Mucosa of stomach (tissue), 1 donor: ENCODE measurements around the gene TMEM271.
"Not testable (repeated sequence)": the region's sequence is repeated elsewhere in the genome, so short reads cannot be mapped to it uniquely, and the experiment has no call there.

ENCODE experiments used
- H3K27me3 ChIP-seq: one replicate; pipeline ENCODE4 v1.7.0; 2013; ENCODE audit warnings: mild to moderate bottlenecking, low read length; ENCODE audit not compliant: control insufficient read depth, insufficient read depth
- H3K36me3 ChIP-seq: one replicate; pipeline ENCODE4 v1.7.0; 2013; ENCODE audit warnings: low read length; ENCODE audit not compliant: control insufficient read depth, insufficient read depth
- H3K4me1 ChIP-seq: one replicate; pipeline ENCODE4 v1.7.0; 2013; ENCODE audit warnings: mild to moderate bottlenecking, low read length; ENCODE audit not compliant: control insufficient read depth, insufficient read depth
- H3K4me3 ChIP-seq: one replicate; pipeline ENCODE4 v1.7.0; 2013; ENCODE audit warnings: low read length
- H3K9ac ChIP-seq: one replicate; pipeline ENCODE4 v1.7.0; 2013; ENCODE audit warnings: mild to moderate bottlenecking, low read length, moderate library complexity
- H3K9me3 ChIP-seq: one replicate; pipeline ENCODE4 v1.7.0; 2013; ENCODE audit warnings: mild to moderate bottlenecking, low read length, moderate library complexity; ENCODE audit not compliant: control insufficient read depth
- donor health status: Pancreatic carcinoma.

The TMEM271 gene

DNA sequence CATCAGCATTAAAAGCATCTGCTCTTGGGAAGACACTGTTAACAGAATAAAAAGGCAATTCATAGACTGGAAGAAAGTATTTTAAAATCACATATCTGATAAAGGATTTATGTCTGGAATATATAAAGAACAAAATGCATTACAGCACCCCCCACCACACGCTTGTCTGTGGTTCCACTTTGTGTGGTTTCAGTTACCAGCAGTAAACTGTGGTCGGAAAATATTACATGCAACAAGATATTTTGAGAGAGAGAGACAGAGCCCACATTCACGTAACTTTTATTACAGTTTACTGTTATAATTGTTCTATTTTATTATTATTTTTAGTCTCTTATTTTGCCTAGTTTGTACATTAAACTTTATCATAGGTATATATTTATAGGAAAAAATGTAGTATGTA is 28.0 kb upstream of the TMEM271 start:
- H3K4me1 ChIP-seq, result no peaks in the 10 kb centered on the region
- H3K9ac ChIP-seq, result no peak overlapping the region
- H3K27me3 ChIP-seq, result peaks cover 6% of the 10 kb centered on the region
- no peaks in the 10 kb centered on the region for H3K9me3 ChIP-seq
- H3K36me3 ChIP-seq, result no peaks in the 10 kb centered on the region
- no peak overlapping the region for H3K4me3 ChIP-seq

GRCh38 chr4:602559-602942 is 26.5 kb upstream of the TMEM271 start:
- Histone ChIP-seq H3K9me3 (no peaks in the 10 kb centered on the region), H3K4me3 (no peak overlapping the region), H3K4me1 (no peaks in the 10 kb centered on the region), H3K27me3 (no peaks in the 10 kb centered on the region), H3K36me3 (no peaks in the 10 kb centered on the region), H3K9ac (no peak overlapping the region)

- H3K27me3 ChIP-seq, result no peaks in the 10 kb centered on the region
- H3K9me3 ChIP-seq, result no peaks in the 10 kb centered on the region
- H3K4me3 ChIP-seq, result no peak overlapping the region
- no peak overlapping the region for H3K9ac ChIP-seq
- H3K36me3 ChIP-seq, result no peaks in the 10 kb centered on the region
- H3K4me1 ChIP-seq, result no peaks in the 10 kb centered on the region
Observed at GRCh38 chr4:601612-602558, 25.8 kb upstream of the TMEM271 start.

GRCh38 chr4:600850-601515 is 24.9 kb upstream of the TMEM271 start:
- H3K9me3 ChIP-seq, result no peaks in the 10 kb centered on the region
- no peak overlapping the region for H3K4me3 ChIP-seq
- H3K36me3 ChIP-seq, result no peaks in the 10 kb centered on the region
- H3K4me1 ChIP-seq, result no peaks in the 10 kb centered on the region
- H3K9ac ChIP-seq, result no peak overlapping the region
- H3K27me3 ChIP-seq, result no peaks in the 10 kb centered on the region

DNA sequence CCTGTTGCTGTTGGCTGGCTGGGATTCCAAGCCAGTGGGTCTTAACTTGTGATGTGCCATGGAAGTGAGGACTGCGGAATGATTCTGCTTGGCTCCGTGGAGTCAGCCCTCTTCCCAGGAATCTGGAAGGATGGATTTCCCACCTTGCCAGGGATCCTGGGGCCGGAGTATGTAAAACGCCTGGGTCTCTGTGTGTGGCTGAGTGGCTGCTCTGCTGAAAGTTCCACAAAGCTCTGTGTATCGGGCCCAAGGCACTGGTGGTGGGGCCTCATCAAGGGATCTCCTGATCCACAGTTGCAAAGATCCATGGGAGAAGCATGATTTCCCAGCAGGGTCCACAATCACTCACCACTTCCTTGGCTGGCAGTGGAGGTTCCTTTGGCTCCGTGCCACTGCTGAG is 24.1 kb upstream of the TMEM271 start:
- H3K4me1 ChIP-seq, result no peaks in the 10 kb centered on the region
- H3K36me3 ChIP-seq, result no peaks in the 10 kb centered on the region
- H3K27me3 ChIP-seq, result no peaks in the 10 kb centered on the region
- no peak overlapping the region for H3K9ac ChIP-seq
- no peak overlapping the region for H3K4me3 ChIP-seq
- H3K9me3 ChIP-seq, result no peaks in the 10 kb centered on the region

DNA sequence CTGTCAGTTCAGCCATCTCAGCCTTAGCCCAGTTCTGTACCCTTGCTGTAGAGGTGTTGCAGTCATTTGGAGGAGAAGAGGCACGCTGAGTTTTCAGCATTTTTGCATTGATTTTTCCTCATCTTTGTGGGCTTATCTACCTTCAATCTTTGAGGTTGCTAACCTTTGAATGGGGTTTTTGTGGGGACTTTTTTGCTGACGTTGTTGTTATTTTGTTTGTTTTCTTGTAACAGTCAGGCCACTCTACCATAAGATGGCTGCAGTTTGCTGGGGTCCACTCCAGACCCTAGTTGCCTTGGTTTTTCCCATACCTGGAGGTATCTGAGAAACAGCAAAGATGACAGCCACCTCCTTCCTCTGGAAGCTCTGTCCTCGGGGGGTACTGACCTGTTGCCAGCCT is 22.8 kb upstream of the TMEM271 start:
- H3K9ac ChIP-seq, result no peak overlapping the region
- H3K4me3 ChIP-seq, result no peak overlapping the region
- no peaks in the 10 kb centered on the region for H3K27me3 ChIP-seq
- no peaks in the 10 kb centered on the region for H3K4me1 ChIP-seq
- H3K36me3 ChIP-seq, result no peaks in the 10 kb centered on the region
- no peaks in the 10 kb centered on the region for H3K9me3 ChIP-seq

DNA sequence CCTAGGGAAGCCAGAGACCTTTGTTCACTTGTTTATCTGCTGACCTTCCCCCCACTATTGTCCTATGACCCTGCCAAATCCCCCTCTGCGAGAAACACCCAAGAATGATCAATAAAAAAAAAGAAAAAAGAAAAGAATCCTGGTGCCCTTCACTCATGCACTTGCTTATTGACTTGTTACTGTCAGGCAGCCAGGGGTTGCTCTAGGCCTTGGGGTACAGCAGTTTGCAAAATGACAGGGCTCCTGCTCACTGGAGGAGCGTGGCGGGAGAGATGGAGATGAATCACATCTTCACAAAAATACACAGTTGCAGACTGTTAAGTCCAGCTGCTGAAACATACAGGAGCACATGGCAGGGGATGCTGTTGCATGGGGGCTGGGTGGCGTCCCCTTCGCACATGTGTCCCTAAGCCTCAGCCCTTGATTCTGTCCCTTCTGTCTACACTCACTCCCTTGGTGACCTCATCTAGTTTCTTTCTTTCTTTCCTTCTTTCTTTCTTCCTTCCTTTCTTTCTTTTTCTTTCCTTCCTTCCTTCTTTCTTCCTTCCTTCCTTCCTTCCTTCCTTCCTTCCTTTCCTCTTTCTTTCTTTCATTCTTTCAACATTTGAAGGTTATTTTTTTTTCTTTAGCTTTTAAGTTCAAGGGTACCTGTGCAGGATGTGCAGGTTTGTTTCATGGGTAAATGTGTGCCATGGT is 16.9 kb upstream of the TMEM271 start:
- Histone ChIP-seq H3K9ac (no peak overlapping the region), H3K9me3 (no peaks in the 10 kb centered on the region), H3K36me3 (no peaks in the 10 kb centered on the region), H3K27me3 (no peaks in the 10 kb centered on the region), H3K4me3 (no peak overlapping the region), H3K4me1 (no peaks in the 10 kb centered on the region)

DNA sequence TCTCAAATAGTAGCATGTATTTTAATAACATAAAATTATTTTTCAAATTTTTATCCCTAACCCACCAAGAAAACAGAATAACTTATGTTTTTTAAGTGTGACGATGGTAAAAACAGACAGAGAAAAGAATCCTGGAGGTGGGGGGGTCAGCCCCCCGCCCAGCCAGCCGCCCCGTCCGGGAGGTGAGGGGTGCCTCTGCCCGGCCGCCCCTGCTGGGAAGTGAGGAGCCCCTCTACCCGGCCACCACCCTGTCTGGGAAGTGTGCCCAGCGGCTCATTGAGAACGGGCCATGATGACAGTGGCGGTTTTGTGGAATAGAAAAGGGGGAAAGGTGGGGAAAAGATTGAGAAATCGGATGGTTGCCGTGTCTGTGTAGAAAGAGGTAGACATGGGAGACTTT is 16.1 kb upstream of the TMEM271 start:
- not testable (repeated sequence) for H3K4me3 ChIP-seq, H3K9me3 ChIP-seq, H3K27me3 ChIP-seq, H3K4me1 ChIP-seq, H3K36me3 ChIP-seq, H3K9ac ChIP-seq

DNA sequence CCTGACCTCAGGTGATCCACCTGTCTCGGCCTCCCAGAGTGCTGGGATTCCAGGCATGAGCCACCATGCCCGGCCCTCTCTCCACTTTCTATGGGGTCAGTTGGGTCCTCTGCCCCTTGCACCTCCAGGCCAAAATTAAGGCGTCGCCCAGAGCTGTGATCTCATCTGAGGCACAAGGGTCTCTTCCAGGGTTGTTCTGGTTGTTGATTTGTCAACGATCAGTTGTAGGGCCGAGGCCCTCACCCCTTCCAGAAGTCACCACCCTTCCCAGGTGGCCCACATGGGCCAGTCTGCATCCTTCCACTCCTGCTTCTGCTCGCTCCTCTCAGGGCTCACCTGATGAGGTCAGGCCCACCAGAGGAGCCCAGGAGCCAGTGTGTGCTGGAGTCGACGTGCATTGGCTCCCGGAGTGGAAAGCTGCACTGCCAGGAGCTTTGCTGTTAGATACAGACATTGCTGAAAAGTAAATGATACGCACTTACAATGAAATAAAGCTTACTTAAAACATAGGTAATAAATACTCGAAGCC is 14.3 kb upstream of the TMEM271 start:
- Histone ChIP-seq H3K36me3 (no peaks in the 10 kb centered on the region), H3K9ac (no peak overlapping the region), H3K4me3 (no peak overlapping the region), H3K4me1 (no peaks in the 10 kb centered on the region), H3K9me3 (no peaks in the 10 kb centered on the region), H3K27me3 (no peaks in the 10 kb centered on the region)

DNA sequence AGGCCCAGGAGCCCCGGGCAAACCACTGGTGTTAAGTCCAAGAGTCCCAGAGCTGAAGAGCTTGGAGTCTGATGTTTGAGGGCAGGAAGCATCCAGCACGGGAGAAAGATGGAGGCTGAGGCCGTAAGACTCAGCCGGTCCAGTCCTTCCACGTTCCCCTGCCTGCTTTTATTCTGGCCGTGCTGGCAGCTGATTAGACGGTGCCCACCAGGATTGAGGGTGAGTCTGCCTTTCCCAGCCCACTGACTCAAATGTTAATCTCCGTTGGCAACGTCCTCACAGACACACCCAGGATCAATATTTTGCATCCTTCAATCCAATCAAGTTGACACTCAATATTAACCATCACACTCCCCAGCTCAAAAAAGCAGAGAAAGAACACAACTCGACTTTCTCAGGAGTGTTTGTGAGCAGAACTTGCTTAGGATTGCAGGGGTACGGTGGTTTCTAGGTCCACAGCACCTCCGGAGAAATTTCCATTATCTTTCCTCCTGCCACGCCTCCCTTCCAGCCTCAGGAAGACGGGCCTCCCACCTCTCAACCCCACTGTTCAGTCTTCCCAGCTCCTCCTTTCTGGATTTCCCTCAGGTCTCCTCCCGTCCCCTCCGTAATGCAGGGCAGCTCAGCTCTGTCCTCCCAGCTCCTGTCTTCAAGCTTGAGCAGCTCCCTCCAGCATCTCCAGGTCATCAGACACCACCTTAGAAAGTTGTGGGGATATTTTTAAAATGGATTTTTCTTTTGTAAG is 13.3 kb upstream of the TMEM271 start:
- no peak overlapping the region for H3K4me3 ChIP-seq
- no peaks in the 10 kb centered on the region for H3K36me3 ChIP-seq
- no peaks in the 10 kb centered on the region for H3K27me3 ChIP-seq
- no peaks in the 10 kb centered on the region for H3K4me1 ChIP-seq
- H3K9me3 ChIP-seq, result no peaks in the 10 kb centered on the region
- no peak overlapping the region for H3K9ac ChIP-seq

- H3K4me1 ChIP-seq, result no peaks in the 10 kb centered on the region
- no peak overlapping the region for H3K9ac ChIP-seq
- H3K27me3 ChIP-seq, result no peaks in the 10 kb centered on the region
- no peak overlapping the region for H3K4me3 ChIP-seq
- no peaks in the 10 kb centered on the region for H3K36me3 ChIP-seq
- H3K9me3 ChIP-seq, result no peaks in the 10 kb centered on the region
Observed at GRCh38 chr4:588351-588849, 12.3 kb upstream of the TMEM271 start.
